RWPE2 (cell line): ENCODE results near the gene KRTCAP2.

Experiments used
- ATAC-seq: fragments of 200-7000 bp; cut with Tn5 transposase; 3 replicates; pipeline ENCODE4 v1.9.1; 2021; ENCODE audit warnings: low read depth
- DNase-seq: peaks from one replicate; pipeline ENCODE4 v3.0.0-alpha.2; 2020; ENCODE audit warnings: low spot score
- H3K27ac ChIP-seq: fragments of 450-650 bp; 2 replicates; pipeline ENCODE4 v1.5.1; 2017; ENCODE audit warnings: mild to moderate bottlenecking; ENCODE audit not compliant: poor library complexity, severe bottlenecking
- H3K27me3 ChIP-seq: fragments of 250-450 bp; sonication (Bioruptor Pico); 2 replicates; pipeline ENCODE4 v1.5.1; 2021; ENCODE audit warnings: mild to moderate bottlenecking, moderate library complexity; ENCODE audit not compliant: insufficient read depth, poor library complexity, severe bottlenecking
- H3K36me3 ChIP-seq: fragments of 250-450 bp; sonication (Bioruptor Pico); 2 replicates; pipeline ENCODE4 v1.5.1; 2020; ENCODE audit warnings: low read depth, mild to moderate bottlenecking, moderate library complexity
- H3K4me1 ChIP-seq: fragments of 250-450 bp; sonication (Bioruptor Pico); 2 replicates; pipeline ENCODE4 v1.5.1; 2021; ENCODE audit warnings: mild to moderate bottlenecking, moderate library complexity; ENCODE audit not compliant: insufficient read depth, poor library complexity, severe bottlenecking
- H3K4me3 ChIP-seq: fragments of 250-450 bp; sonication (Bioruptor Pico); 2 replicates; pipeline ENCODE4 v1.5.1; 2021; ENCODE audit warnings: mild to moderate bottlenecking, moderate library complexity; ENCODE audit not compliant: severe bottlenecking
- H3K9me3 ChIP-seq: fragments of 250-450 bp; sonication (Bioruptor Pico); 2 replicates; pipeline ENCODE4 v1.5.1; 2021; ENCODE audit warnings: mild to moderate bottlenecking, moderate library complexity; ENCODE audit not compliant: severe bottlenecking
- CTCF ChIP-seq: fragments of 450-650 bp; IDR thresholded peaks from one replicate; pipeline ENCODE4 v1.5.1; 2017; ENCODE audit warnings: mild to moderate bottlenecking, moderate library complexity; ENCODE audit not compliant: poor library complexity, severe bottlenecking

The KRTCAP2 gene

GRCh38 chr1:155135415-155136028 is 37.6 kb downstream of the KRTCAP2 start, which contains the start of gene SLC50A1:
TSS of gene SLC50A1 (plus strand) at chr1:155135852. CDS start at chr1:155135912, 60 bp downstream.
- TF ChIP-seq CTCF = no peak
- peak; percentile 73 for ATAC-seq
- no peaks in the 10 kb centered on the region for H3K27me3 ChIP-seq
- peak; percentile 94 for DNase-seq
- H3K27ac ChIP-seq = peak within 1 kb of the TSS; percentile 91
- H3K4me1 ChIP-seq = peaks cover 19% of the 10 kb centered on the region
- H3K4me3 ChIP-seq = peak within 1 kb of the TSS; percentile 41
- peaks cover 53% of the 10 kb centered on the region for H3K36me3 ChIP-seq
- no peaks in the 10 kb centered on the region for H3K9me3 ChIP-seq

- H3K36me3 ChIP-seq = peaks cover 55% of the 10 kb centered on the region
- peak; percentile 99 for DNase-seq
Observed at GRCh38 chr1:155134880-155135414, 38.2 kb downstream of the KRTCAP2 start.

GRCh38 chr1:155134322-155134721 is 38.8 kb downstream of the KRTCAP2 start:
- peaks cover 19% of the 10 kb centered on the region for H3K4me1 ChIP-seq
- no peaks in the 10 kb centered on the region for H3K27me3 ChIP-seq
- H3K9me3 ChIP-seq = no peaks in the 10 kb centered on the region
- DNase-seq (no peak), ATAC-seq (no peak)
- H3K27ac ChIP-seq = peak overlapping the region; percentile 91
- TF ChIP-seq CTCF = no peak
- H3K4me3 ChIP-seq = no peak overlapping the region
- peaks cover 55% of the 10 kb centered on the region for H3K36me3 ChIP-seq

More at GRCh38 chr1:155134880-155135414, 38.2 kb downstream of the KRTCAP2 start:
- Histone ChIP-seq H3K27ac (peak overlapping the region; percentile 91), H3K4me3 (peak overlapping the region; percentile 41), H3K4me1 (peaks cover 19% of the 10 kb centered on the region), H3K27me3 (no peaks in the 10 kb centered on the region), H3K9me3 (no peaks in the 10 kb centered on the region)
- TF ChIP-seq CTCF = no peak
- ATAC-seq = peak; percentile 79

GRCh38 chr1:155133799-155134281 is 39.3 kb downstream of the KRTCAP2 start:
- DNase-seq (no peak), ATAC-seq (no peak)
- H3K27ac ChIP-seq = peak overlapping the region; percentile 91
- no peak for TF ChIP-seq CTCF
- no peaks in the 10 kb centered on the region for H3K9me3 ChIP-seq
- H3K27me3 ChIP-seq = no peaks in the 10 kb centered on the region
- H3K4me3 ChIP-seq = no peak overlapping the region
- H3K36me3 ChIP-seq = peaks cover 52% of the 10 kb centered on the region
- peaks cover 19% of the 10 kb centered on the region for H3K4me1 ChIP-seq

GRCh38 chr1:155131856-155132255 is 41.2 kb downstream of the KRTCAP2 start:
- DNase-seq (no peak), ATAC-seq (no peak)
- peaks cover 44% of the 10 kb centered on the region for H3K36me3 ChIP-seq
- H3K4me3 ChIP-seq = no peak overlapping the region
- peaks cover 22% of the 10 kb centered on the region for H3K4me1 ChIP-seq
- peak overlapping the region; percentile 91 for H3K27ac ChIP-seq
- H3K27me3 ChIP-seq = no peaks in the 10 kb centered on the region
- no peak for TF ChIP-seq CTCF
- H3K9me3 ChIP-seq = no peaks in the 10 kb centered on the region
